ENCODE data around the gene VRK1. TPM values are rescaled to one million over a fixed set of nuclear protein-coding genes. Genes with fewer than 3 reads are reported as not detected.

The VRK1 gene
- total RNA-seq, 1 experiment from 2014 or later, result 124 TPM

GRCh38 chr14:96751505-96751904, 45.7 kb upstream of the VRK1 start:
- Histone ChIP-seq H3K36me3 (ENCODE audit: insufficient read depth, low read length, poor library complexity, severe bottlenecking) (no peaks in the 10 kb centered on the region), H3K27me3 (replicated peaks; ENCODE audit: insufficient read depth, low read depth, low read length, poor library complexity) (no peaks in the 10 kb centered on the region), H3K9me3 (ENCODE audit: low read depth, low read length, poor library complexity, severe bottlenecking) (no peaks in the 10 kb centered on the region), H3K27ac (ENCODE audit: low read depth, low read length, poor library complexity, severe bottlenecking) (no peak overlapping the region), H3K4me1 (ENCODE audit: insufficient read depth, low read length, poor library complexity, severe bottlenecking) (peaks cover 10% of the 10 kb centered on the region), H3K4me3 (ENCODE audit: low read depth, low read length, poor library complexity, severe bottlenecking) (no peak overlapping the region)
- DNase-seq (ENCODE audit: low spot score), result no peak
- intact Hi-C loops (cut with micrococcal nuclease; ENCODE audit: unreplicated experiment), result no loop called here
- no TSS peak for BruUV-seq (replicated peaks)
- POLR2A ChIA-PET (ENCODE audit: low non-redundant PET), result interaction anchor here (0.6 kb wide), 1 partner anchor 44 kb away, joined by 3 read pairs; no protein-coding TSS in a partner anchor
- TF ChIP-seq EZH2 (IDR thresholded peaks at IDR 0.05; ENCODE audit: borderline replicate concordance, low read depth, low read length, poor library complexity, severe bottlenecking) (no peak), CTCF (conservative IDR thresholded peaks at IDR 0.05; ENCODE audit: low read depth, low read length) (no peak)
- CTCF ChIA-PET, result no interaction called here

- ChIA-PET POLR2A (ENCODE audit: low non-redundant PET) (interaction anchor here (0.6 kb wide), 1 partner anchor 44 kb away, joined by 3 read pairs; no protein-coding TSS in a partner anchor), CTCF (no interaction called here)
- Histone ChIP-seq H3K27ac (ENCODE audit: low read depth, low read length, poor library complexity, severe bottlenecking) (no peak overlapping the region), H3K9me3 (ENCODE audit: low read depth, low read length, poor library complexity, severe bottlenecking) (no peaks in the 10 kb centered on the region), H3K36me3 (ENCODE audit: insufficient read depth, low read length, poor library complexity, severe bottlenecking) (no peaks in the 10 kb centered on the region), H3K27me3 (replicated peaks; ENCODE audit: insufficient read depth, low read depth, low read length, poor library complexity) (no peaks in the 10 kb centered on the region), H3K4me3 (ENCODE audit: low read depth, low read length, poor library complexity, severe bottlenecking) (no peak overlapping the region), H3K4me1 (ENCODE audit: insufficient read depth, low read length, poor library complexity, severe bottlenecking) (peaks cover 10% of the 10 kb centered on the region)
- TF ChIP-seq EZH2 (IDR thresholded peaks at IDR 0.05; ENCODE audit: borderline replicate concordance, low read depth, low read length, poor library complexity, severe bottlenecking) (no peak), CTCF (conservative IDR thresholded peaks at IDR 0.05; ENCODE audit: low read depth, low read length) (no peak)
- no peak for DNase-seq (ENCODE audit: low spot score)
- intact Hi-C loops (cut with micrococcal nuclease; ENCODE audit: unreplicated experiment), result no loop called here
- BruUV-seq (replicated peaks), result no TSS peak
Measured at GRCh38 chr14:96752125-96752524, 45.1 kb upstream of the VRK1 start.

- Histone ChIP-seq H3K4me3 (ENCODE audit: low read depth, low read length, poor library complexity, severe bottlenecking) (no peak overlapping the region), H3K4me1 (ENCODE audit: insufficient read depth, low read length, poor library complexity, severe bottlenecking) (peaks cover 10% of the 10 kb centered on the region), H3K27ac (ENCODE audit: low read depth, low read length, poor library complexity, severe bottlenecking) (no peak overlapping the region), H3K9me3 (ENCODE audit: low read depth, low read length, poor library complexity, severe bottlenecking) (no peaks in the 10 kb centered on the region), H3K27me3 (replicated peaks; ENCODE audit: insufficient read depth, low read depth, low read length, poor library complexity) (no peaks in the 10 kb centered on the region), H3K36me3 (ENCODE audit: insufficient read depth, low read length, poor library complexity, severe bottlenecking) (no peaks in the 10 kb centered on the region)
- POLR2A ChIA-PET (ENCODE audit: low non-redundant PET), result no interaction called here
- no peak for TF ChIP-seq CTCF (conservative IDR thresholded peaks at IDR 0.05; ENCODE audit: low read depth, low read length)
- TF ChIP-seq EZH2 (IDR thresholded peaks at IDR 0.05; ENCODE audit: borderline replicate concordance, low read depth, low read length, poor library complexity, severe bottlenecking), result no peak
- no TSS peak for BruUV-seq (replicated peaks)
- no peak for DNase-seq (ENCODE audit: low spot score)
- intact Hi-C loops (cut with micrococcal nuclease; ENCODE audit: unreplicated experiment), result no loop called here
- CTCF ChIA-PET, result no interaction called here
Measured at GRCh38 chr14:96752594-96752993, 44.6 kb upstream of the VRK1 start.

All from A673 (cell line).